GM19395 (cell line): ENCODE measurements around the gene FXYD3.
A peak's percentile ranks its signal among the peaks of the same experiment; 100 is the strongest.
"Not testable (repeated sequence)": the region's sequence is repeated elsewhere in the genome, so short reads cannot be mapped to it uniquely, and the experiment has no call there.

Source experiments
- ATAC-seq: cut with Tn5 transposase; IDR thresholded peaks from one replicate; pipeline ENCODE4 v1.9.1; 2021; ENCODE audit warnings: mild to moderate bottlenecking, moderate library complexity; ENCODE audit not compliant: unreplicated experiment

The FXYD3 gene

DNA sequence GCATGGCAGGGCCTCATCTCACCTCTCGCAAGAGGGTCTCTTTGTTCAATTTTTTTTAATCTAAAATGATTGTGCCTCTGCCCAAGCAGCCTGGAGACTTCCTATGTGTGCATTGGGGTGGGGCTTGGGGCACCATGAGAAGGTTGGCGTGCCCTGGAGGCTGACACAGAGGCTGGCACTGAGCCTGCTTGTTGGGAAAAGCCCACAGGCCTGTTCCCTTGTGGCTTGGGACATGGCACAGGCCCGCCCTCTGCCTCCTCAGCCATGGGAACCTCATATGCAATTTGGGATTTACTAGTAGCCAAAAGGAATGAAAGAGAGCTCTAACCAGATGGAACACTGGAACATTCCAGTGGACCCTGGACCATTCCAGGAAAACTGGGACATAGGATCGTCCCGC lies 8.0 kb downstream of the FXYD3 start:
- ATAC-seq = no peak

DNA sequence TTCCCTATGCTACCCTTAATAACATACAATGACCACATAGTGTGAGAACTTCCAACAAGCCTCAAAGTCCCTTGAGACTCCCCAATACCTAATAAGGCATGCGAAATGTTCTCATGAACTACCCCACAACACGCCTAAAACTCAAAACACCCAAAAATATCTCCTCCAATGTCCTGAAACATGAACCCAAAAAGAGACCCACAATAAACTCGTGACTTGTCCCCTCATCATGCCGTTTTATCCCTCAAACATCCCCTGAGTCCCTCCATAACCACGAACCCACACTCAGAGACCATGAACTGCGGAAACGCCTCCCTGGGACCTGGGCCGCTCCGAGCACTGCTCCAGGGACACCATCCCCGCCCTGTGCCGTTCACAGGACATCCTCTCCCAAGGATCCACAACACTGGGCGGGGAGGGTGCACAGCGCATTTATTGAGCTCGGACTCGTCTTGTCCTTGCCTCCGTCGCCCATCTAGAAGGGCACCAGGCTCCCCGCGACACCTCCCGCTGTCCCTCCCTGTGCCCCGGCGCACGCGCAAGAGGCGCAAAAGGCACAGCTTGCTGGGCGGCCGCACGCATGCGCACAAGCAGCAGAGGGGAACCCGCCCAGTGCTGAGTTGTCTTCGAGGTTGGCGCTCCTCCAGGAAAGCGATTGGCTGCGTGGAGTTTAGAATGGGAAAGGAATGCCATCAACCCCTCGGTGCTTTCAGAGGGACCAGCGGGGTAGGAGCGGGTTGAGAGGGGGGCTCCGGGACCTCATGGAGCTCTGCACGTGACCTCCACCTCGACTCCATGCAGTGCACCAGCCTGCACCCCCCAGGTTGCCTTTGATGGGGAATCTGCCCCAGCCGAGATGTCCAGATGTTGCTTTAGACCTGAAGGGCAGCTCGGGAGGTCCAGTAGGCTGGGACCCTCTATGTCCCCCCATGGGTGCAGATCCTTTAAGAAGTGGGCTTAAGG lies 8.8 kb downstream of the FXYD3 start:
- ATAC-seq = peak; percentile 65

- ATAC-seq = no peak
Observed at GRCh38 chr19:35125270-35125717, 9.7 kb downstream of the FXYD3 start.

DNA sequence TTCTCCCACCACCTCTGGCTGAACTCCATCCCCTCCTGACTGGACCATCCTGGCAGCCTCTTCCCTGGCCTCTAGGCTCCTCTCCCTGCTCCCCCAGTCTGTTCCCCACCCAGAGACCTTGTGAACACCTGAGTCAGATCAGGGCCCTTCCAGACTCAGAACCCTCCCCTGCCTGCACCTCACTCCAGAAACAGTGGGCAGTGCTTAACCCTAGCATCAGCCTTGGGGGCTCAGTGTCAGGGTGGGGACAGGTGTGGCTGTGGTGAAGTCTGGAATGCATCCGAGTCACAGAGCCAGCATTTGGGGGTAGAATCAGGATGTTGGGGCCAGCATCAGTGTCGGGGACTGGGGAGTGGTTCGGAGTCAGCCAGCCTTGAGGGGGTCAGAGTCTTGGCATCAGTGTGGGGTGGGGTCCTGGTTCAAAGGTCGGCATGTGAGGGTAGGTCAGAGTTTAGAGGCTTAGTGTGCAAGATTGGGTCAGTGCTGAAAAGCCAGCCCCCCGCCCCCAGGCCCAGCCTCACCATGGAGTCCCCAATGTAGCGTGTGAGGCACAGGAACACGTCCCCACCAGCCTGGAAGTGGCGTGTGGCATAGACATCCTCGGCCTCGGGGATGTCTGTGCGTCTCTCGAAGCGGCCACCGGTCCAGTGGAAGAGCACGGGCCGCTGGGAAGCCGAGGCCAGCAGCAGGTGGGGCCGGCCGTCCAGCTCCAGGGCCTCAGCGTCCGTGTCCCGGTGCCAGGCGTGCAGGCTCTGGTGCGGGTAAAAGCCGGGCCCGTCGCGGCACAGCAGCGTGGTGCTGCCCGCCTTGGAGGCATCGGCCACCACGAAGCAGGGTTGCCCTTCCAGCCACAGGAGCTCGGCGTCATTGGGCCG lies 10.4 kb downstream of the FXYD3 start:
- ATAC-seq = no peak

- no peak for ATAC-seq
Observed at GRCh38 chr19:35126624-35126959, 11.0 kb downstream of the FXYD3 start.

DNA sequence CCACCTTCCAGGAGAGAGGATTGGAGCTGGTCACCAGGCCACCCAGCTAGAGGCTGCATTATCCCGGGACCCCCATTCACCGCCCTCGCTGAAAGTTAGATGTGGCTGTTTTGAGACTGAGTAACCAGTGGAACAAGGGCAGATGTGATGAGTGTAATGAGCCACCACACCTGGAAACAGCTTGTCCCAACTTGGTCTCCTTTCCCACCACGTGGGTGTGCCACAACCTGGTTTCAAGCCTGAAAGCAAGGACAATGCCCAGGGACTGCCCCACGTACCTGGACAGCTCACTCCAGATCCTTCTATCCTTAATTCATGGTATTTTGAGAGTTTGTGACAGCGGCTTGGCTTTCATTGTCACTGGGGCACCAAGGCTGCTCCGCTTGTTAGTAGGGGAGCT lies 12.2 kb downstream of the FXYD3 start:
- no peak for ATAC-seq

DNA sequence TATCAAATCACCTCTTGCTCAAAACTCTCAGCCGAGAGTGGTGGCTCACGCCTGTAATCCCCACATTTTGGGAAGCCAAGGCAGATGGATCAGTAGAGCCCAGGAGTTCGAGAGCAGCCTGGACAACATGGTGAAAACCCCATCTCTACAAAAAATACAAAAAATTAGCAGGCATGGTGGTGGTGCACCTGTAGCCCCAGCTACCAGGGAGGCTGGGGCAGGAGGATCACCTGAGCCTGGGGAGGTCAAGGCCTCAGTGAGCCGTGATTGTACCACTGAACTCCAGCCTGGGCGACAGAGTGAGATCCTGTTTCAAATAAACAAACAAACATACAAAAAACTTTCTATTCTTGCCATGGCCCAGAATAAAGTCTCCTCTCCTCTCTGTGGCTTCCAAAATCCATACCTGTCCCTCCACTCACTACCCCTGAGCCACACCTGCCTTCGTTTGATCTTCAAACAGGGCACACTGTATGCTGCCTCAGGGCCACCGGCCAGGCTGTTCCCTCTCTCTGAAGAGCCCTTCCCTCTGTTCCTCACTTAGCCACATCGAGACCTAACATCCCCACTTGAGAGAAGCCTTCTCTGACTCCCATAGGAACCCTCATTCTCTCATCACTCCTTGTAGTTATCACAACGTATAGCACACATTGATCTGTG lies 12.9 kb downstream of the FXYD3 start:
- ATAC-seq = no peak

GRCh38 chr19:35129724-35130274 lies 14.2 kb downstream of the FXYD3 start:
- not testable (repeated sequence) for ATAC-seq

DNA sequence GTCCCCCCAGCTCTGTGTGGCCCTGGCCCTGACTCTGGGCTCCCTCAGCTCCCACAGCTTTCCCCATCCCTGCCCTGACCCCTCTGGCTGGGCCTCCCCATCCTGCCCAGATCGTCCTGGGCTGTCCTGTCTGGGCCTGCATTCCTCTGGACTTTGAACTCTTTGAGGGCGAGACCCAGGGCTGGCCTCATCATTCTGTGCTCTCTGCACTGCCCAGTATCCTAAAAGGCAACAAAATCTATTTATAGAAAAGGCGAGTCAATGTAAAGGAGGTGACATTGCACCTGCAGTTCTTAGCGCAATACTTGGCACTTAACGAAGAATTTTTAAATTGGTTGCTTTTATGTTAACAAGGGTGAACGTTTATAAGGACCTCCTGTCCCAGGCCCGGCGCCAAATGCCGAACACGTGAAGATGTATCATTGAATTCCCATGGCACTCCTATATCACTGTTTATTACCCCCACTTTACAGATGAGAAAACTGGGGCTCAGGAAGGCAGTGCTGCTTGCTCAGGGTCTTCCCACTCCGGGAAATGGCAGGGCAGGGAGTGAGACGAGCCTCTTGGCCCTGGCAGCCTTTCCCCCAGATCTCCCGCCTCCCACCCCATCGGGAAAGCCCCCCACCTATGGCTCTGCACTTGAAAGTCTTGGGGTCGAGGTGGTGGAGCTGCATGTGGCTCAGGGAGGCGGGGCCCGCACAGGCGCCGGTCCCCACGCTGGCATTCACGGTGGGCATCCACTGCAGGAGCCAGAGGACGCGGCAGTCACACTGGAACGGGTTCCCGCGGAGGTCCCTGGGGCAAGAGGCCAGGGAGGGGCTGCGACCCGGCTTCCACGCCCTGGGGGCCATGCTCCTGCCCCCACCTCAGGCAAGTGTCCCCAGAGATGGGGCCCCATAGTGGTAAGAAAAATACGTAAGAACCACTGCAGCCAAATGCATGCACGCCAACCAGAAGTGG lies 15.4 kb downstream of the FXYD3 start:
- ATAC-seq = no peak

- no peak for ATAC-seq
Observed at GRCh38 chr19:35132254-35132653, 16.6 kb downstream of the FXYD3 start.

GRCh38 chr19:35133826-35134225 lies 18.2 kb downstream of the FXYD3 start:
- no peak for ATAC-seq

DNA sequence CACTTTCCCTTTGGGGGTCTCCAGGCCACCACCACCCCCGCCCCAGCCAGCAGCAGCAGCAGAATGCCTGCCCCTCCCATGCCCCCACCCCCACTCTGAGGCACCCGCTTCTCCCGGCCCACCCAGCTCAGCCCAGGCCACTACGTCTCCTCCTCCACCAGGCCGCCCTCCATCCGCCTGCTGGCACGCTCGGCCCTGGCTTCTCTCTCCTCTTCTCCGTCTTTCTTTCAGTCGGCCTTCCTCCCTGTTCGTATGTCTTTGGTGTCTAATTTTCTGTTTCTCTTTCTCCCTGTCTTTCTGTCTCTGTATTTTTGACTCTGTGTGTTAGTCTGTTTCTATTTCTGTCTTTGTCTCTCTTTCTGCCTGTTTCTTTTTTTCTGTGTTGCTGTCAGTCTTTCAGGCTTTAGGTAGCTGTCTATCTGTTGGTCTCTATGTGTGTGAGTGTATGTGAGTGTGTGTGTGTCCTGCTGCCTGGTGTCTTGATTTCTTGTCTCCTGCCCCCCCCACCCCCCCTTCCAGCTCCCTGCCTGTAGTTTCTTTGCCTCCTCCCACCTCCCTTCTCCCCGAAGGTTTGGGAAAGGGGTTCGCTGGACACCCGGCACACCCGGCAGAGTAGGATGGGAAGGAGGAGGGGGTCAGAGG lies 19.1 kb downstream of the FXYD3 start, which contains the start of gene LGI4:
TSS of gene LGI4 (minus strand) at position 459 of the 642 bp plus-strand sequence. CDS start at position 80, 379 bp downstream.
- ATAC-seq = no peak

DNA sequence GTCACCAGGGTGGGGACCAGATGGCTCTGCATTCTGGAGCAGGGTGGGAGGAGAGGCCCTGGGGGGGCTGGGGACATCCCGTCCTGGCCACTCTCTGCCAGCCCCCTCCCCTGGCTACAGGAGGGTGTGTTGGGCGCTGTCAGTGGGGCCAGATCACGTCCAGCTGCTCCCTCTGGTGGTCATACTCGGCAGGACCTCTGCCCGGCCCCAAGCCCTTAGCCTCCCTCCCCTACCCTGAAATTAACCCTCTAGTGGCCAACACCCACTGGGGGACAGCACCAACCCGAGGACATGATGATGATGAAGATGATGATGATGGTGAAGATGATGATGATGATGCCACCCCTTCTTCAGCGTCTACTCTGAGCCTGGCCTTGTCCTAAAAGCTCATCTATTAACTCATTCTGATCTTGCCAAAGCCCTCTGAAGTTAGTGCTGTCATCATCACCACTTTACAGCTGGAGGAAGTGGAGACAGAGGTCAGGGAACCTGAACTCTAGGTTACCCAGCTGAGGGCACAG lies 19.8 kb downstream of the FXYD3 start:
- no peak for ATAC-seq

GRCh38 chr19:35136231-35136630 lies 20.6 kb downstream of the FXYD3 start:
- no peak for ATAC-seq

DNA sequence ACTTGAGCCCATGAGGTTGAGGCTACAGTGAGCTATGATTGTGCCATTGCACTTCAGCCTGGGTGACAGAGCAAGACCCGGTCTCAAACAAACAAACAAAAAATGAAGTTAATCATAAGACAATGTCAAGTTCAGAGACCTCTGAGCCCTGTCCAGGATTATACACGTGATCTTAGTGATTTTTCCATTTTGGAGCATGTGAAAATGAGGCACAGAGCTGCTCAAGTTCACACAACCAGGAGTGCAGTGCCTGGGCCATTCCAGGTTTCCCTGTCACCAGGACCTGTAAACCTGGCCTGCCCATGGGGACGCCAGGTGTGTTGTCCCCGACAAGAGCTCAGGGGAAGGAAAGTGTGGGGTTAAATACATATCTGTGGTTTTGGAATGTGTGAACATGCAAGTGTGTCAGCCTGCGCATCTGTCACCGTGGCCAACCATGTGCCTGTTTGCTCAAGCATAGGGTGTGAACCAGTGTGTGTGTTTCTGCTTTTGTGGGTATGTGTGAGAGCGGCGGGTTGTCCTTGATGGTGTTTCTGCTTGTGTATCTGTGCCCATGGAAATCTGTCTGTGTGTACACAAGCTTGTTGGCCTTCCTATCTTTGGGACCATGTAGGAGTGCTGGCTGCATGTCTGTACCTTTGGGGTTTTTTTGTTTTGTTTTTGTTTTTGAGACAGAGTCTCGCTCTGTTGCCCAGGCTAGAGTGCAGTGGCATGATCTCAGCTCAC lies 21.5 kb downstream of the FXYD3 start:
- no peak for ATAC-seq

GRCh38 chr19:35138305-35138892 lies 22.8 kb downstream of the FXYD3 start, which contains the start of gene FXYD1:
Gene FXYD1, plus strand, starts transcription at chr19:35138824. Its CDS starts 1,256 bp downstream, at chr19:35140080.
- no peak for ATAC-seq

- no peak for ATAC-seq
Observed at GRCh38 chr19:35140207-35140961, 24.8 kb downstream of the FXYD3 start.
